Measurements from ENCODE around the gene ILKAP. TPM values are rescaled to one million over a fixed set of nuclear protein-coding genes. Genes with fewer than 3 reads are reported as not detected.

Gene ILKAP
- polyA plus RNA-seq, 1 donor, result 60.8 TPM

GRCh38 chr2:238166391-238167343, 36.8 kb downstream of the ILKAP start:
- no peak for DNase-seq

DNA sequence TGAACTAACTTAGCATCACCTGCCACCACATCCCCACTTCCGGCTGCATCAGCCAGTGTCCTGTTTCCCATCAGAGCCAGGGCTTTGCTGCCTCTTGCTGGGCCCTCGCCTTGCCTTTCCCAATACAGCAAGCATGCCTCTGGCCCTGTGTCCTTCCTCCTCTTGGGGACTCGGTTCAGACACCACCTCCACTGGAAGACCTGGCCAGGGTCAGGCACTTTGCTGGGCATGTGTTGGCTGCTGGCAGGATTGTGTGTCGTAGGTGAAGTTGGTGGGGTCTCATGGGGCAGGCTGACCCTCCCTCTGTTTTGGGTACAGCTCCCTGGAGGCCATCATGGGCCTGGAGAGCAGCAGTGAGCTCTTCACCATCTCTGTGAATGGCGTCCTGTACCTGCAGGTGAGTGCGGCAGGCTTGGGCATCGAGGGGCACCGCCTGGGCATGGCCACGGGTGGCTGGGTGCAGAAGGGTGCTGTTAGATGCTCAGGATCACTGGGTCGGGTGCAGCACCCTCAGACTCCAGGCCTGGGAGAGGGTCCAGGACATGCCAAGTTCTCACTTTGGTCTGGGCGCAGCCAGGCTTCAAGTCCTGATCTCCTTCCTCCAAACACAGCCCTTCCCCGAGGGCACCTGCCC, 38.1 kb downstream of the ILKAP start:
- no peak for DNase-seq

DNA sequence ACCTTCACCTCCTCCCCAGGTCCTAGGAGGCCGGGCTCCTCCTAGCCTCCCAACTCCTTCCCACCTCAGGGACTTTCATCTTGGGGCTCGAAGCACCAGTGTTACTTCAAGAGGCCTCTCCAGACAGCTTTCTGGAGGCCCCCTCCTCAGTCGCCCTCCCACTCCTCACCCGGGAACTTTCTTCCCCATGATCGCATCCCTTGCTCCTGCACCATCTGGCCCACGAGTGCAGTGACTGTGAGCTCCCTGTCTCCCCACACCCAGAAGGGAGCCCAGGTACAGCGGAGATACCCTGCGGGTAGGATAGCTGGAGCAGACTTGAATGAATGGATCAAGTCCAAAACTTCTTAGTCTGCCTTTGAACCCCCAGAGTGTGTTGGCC, 38.6 kb downstream of the ILKAP start:
- DNase-seq, result no peak

DNA sequence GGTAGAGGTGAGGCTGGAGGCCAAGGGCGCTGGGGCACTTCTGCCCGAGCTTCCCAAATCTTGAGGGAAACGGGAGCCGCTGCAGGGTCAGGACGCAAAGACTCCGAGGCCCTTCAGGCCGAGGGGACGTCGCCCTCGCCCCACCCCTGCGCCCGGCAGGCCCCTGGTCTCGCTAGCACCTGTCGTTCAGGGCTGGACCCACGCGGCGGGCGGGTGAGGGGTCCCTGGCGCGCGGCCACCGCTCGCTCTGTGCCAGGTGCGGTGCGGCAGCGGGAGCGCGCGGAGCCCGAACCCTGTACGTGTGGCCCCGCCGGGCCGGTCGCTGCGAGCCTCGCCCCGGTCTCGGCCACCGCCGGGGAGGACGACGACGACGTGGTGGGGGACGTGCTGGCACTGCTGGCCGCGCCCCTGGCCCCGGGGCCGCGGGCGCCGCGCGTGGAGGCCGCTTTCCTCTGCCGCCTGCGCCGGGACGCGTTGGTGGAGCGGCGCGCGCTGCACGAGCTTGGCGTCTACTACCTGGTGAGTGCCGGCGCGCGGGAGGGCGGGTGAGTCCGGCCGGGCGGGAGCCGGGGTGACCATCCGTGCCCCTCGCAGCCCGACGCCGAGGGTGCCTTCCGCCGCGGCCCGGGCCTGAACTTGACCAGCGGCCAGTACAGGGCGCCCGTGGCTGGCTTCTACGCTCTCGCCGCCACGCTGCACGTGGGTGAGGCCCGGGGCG, 39.9 kb downstream of the ILKAP start:
- no peak for DNase-seq

DNA sequence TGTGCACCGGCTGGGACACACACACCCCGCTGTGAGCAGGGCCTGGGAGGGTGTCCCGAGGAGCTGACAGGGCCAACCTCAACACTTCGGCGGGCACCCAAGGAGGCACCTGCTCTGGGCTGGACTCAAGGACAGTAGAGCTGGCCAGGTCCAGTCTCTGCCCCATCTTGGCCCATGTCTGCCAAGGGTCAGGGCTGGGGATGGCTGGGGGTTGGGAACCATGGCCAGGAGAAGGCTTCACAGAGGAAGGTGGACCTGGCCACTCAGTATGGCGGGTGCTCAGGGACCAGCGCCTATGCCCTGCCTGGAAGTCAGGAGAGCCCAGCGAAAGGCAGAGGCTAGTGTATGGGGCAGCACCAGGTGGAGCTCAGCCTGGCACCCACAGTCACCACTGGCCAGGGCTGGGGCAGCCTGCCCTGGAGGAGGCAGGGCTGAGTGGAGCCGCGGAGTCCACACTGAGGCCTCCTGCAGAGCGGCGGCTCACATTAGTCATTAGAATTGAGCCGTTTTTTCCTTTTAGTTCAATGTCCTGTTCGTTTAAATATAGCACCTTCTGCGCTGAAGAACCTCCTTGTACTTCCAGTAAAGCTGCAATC, 40.6 kb downstream of the ILKAP start:
- DNase-seq, result no peak

GRCh38 chr2:238162251-238162845, 41.1 kb downstream of the ILKAP start:
- no peak for DNase-seq

DNA sequence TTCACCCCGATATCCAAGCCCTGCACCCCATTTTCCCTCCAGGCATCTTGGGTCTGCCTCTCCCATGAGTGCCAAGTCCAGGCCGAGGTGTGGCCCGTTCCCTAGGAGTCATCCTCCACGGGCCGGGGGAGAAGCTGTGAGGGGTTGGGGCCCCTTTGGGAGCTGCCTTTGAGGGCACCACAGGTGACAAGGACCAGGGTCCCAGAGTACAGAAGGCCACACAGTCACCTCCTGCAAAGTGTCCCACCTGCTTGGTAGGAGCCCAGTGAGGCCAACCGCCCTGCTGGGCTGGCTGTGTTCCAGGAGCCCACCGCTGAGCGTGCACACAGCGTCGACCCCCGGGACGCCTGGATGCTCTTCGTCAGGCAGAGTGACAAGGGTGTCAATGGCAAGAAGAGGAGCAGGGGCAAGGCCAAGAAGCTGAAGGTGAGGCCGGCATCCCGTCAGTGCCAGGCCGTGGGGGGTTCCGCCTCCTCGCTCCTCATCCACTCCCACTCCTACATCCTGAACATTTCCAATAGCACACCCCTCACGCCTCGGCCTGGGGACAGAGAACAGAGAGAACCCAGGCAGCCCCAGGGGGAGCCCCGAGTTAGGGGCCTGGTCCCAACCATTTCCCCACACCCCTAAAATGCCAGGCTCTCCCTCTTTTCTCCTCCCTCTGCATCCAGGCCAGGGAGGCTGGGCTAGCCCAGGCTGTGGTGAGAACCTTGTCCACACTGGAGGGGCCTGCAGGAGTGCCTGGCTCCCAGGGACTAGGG, 42.0 kb downstream of the ILKAP start:
- DNase-seq, result no peak

GRCh38 chr2:238160206-238161129, 43.0 kb downstream of the ILKAP start:
- DNase-seq, result no peak

- DNase-seq, result no peak
These were observed 43.8 kb downstream of the ILKAP start for GRCh38 chr2:238159661-238160205.

DNA sequence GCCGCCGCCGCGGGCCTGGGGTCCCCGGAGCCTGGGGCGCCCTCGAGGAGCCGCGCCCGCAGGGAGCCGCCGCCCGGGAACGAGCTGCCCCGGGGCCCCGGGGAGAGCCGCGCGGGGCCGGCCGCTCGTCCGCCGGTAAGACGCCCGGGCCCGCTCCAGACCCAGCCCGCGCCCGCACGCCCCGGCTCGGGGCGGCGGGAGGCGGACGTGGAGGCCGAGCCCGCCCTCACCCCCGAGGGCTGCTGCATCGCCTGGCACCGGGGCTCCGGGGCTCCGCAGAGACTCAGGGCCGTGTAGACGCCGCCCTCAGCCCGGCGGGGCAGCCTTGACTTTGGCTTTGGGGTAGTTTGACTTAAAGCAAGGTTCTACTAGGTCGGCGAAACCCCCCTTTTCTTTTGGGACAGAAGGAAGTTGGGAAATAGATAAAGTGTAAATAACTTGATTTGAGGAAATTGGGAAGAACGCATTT, 44.4 kb downstream of the ILKAP start:
- DNase-seq, result no peak

DNA sequence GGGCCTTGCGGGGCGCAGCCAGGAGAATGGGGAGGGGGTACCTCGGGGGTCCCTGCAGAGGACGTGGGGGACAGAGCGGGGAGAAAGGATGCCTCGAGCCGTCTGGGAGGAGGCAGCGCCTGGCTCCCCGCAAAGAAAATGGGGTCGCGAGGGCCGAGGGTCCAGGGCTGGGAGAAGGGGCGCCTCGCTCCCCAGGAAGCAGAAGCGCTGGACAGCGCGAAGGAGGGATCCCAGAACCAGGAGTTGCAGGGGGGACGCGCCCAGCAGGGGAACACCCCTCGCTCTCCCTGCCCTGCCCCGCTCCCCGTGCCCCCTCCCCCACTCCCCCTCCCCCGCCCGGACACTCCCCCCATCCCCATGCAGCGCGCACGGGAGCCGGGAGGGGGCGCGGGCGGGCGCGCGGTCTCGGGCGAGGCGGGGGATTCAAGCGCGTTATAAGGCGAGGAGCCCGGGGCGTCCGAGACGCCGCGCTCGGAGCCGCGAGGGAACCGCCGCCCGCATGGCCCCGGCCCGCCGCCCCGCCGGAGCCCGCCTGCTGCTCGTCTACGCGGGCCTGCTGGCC, 44.9 kb downstream of the ILKAP start, which contains the start of gene ERFE:
Gene ERFE, plus strand, starts transcription at position 462 of the 562 bp plus-strand sequence. Its CDS starts 38 bp downstream, at position 500.
- no peak for DNase-seq

GRCh38 chr2:238158018-238158508, 45.4 kb downstream of the ILKAP start:
- no peak for DNase-seq

- no peak for DNase-seq
These were observed 45.9 kb downstream of the ILKAP start for GRCh38 chr2:238157506-238158017.

DNA sequence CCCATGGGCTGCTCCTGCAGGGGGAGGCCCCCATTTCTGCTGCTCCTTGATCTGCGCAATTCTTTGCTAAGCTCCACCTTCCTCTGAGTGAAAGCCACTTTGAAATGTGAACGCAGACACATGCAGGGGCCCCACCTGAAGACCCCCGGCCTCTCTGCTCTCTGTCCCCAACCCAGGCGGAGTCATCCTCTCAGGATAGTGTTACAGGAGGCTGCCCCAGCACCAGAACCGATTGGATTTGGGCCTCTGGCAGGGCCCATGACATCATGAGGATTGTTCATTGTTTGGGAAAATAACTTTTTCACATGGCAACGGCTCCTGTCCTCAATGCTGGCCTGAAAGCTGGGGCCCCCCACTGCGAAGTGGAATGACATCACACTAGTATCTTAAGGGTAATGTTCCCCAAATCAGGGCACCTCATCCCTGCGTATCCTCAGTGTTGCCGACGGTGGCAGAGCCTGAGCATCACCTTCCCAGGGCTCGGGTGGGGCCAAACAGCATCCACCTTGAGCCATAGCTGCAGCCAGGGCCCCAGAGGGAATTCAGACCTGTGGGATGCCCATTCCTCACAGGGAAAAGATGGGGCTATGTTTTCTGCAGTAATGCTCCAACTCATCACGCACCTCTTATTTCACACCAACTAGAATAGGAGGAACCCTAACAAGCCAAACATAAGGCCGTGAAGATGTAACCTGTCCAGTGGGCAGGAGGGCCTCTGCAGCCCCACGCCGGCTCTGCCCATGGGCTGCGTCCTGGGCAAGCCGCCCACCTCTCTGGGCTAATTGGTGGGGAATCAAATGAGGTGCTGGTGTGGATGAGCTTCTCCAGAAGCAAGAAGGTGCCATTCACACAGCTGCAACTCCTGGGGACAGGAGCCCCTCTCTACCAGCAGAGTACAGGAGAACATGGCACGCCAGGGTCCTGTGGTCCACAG, 47.5 kb downstream of the ILKAP start:
- DNase-seq, result no peak

DNA sequence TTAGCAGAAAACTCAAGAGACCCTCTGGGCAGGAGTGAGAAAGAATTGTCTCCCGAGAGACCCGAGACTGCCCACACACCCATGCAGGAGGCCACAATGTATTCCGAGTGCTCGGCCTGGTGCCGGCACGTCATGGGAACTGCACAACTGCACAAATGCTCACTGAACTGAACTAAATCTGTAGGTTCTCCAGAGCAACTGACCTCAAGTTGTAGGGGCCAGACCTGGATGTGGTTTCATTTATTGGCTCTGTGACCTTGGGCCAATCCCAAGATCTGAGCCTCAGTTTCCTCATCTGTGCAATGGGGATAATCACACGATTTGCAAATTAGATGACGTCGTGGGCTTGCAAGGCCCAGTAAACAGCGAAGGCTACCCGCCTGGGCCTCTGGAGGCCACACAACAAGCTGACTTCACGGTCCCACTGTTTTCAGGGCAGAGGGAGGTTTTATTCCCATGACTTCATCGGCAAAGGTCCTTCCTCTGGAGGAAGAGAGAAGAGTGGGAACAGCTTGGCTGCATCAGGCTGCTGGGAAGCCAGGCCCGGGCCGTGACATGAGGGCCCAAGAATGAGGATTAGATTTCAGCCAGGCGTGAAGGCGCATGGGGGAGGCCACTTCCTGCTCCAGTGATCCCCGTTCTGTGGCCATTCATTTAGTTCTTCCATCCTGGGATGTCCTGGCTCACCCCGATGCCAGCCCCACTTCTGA, 48.3 kb downstream of the ILKAP start:
- peak; percentile 87 for DNase-seq

DNA sequence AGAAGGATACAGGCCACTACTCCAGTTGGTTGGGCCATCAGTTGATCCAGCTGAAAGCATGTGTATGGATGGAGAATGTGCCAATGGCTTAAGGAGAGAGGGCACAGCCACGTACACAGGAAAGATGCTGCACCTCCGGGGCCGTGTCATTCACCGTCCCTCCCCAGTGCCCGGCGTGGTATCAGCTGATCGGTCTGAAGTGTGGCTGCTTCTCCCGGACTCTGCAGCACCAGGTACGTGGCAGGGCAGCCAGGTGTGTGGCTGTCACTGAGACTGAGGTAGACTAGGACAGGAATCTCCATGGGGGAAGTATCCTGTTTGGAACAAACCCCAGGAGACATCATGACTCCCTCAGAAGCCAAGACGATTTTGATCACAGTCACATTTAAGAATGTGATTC, 48.9 kb downstream of the ILKAP start:
- DNase-seq, result no peak
